ENCODE results near the gene AHCTF1. TPM values are rescaled to one million over a fixed set of nuclear protein-coding genes. Genes with fewer than 3 reads are reported as not detected.

Gene AHCTF1
- total RNA-seq, 1 experiment from 2014 or later, result 65.8 TPM

DNA sequence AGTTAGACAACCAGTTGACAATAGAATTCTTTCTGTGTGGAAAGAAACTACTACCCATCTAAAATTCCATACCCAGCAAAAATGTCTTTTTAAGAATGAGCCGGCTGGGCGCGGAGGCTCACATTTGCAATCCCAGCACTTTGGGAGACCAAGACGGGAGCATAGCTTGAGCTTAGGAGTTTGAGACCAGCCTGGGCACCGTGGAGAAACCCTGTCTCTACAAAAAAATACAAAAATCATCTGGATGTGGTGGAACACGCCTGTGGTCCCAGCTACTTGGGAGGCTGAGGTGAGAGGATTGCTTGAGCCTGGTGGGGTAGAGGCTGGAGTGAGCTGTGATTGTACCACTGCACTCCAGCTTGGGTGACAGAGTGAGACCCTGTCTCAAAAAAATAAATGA is 128.4 kb downstream of the AHCTF1 start:
- TF ChIP-seq, protein P1, sequence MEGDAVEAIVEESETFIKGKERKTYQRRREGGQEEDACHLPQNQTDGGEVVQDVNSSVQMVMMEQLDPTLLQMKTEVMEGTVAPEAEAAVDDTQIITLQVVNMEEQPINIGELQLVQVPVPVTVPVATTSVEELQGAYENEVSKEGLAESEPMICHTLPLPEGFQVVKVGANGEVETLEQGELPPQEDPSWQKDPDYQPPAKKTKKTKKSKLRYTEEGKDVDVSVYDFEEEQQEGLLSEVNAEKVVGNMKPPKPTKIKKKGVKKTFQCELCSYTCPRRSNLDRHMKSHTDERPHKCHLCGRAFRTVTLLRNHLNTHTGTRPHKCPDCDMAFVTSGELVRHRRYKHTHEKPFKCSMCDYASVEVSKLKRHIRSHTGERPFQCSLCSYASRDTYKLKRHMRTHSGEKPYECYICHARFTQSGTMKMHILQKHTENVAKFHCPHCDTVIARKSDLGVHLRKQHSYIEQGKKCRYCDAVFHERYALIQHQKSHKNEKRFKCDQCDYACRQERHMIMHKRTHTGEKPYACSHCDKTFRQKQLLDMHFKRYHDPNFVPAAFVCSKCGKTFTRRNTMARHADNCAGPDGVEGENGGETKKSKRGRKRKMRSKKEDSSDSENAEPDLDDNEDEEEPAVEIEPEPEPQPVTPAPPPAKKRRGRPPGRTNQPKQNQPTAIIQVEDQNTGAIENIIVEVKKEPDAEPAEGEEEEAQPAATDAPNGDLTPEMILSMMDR (conservative IDR thresholded peaks at IDR 0.05; ENCODE audit: low read depth, low read length), result no peak
- TF ChIP-seq EZH2 (IDR thresholded peaks at IDR 0.05; ENCODE audit: borderline replicate concordance, low read depth, low read length, poor library complexity, severe bottlenecking), result no peak
- H3K27ac ChIP-seq (ENCODE audit: low read depth, low read length, poor library complexity, severe bottlenecking), result no peak overlapping the region
- no peaks in the 10 kb centered on the region for H3K27me3 ChIP-seq (replicated peaks; ENCODE audit: insufficient read depth, low read depth, low read length, poor library complexity)
- intact Hi-C loops (cut with micrococcal nuclease; ENCODE audit: unreplicated experiment), result no loop called here
- no TSS peak for BruUV-seq (replicated peaks)
- H3K4me1 ChIP-seq (ENCODE audit: insufficient read depth, low read length, poor library complexity, severe bottlenecking), result no peaks in the 10 kb centered on the region
- ChIA-PET POLR2A (ENCODE audit: low non-redundant PET) (no interaction called here), CTCF (no interaction called here)
- DNase-seq (ENCODE audit: low spot score), result no peak
- H3K36me3 ChIP-seq (ENCODE audit: insufficient read depth, low read length, poor library complexity, severe bottlenecking), result no peaks in the 10 kb centered on the region
- H3K9me3 ChIP-seq (ENCODE audit: low read depth, low read length, poor library complexity, severe bottlenecking), result no peaks in the 10 kb centered on the region
- no peak overlapping the region for H3K4me3 ChIP-seq (ENCODE audit: low read depth, low read length, poor library complexity, severe bottlenecking)

DNA sequence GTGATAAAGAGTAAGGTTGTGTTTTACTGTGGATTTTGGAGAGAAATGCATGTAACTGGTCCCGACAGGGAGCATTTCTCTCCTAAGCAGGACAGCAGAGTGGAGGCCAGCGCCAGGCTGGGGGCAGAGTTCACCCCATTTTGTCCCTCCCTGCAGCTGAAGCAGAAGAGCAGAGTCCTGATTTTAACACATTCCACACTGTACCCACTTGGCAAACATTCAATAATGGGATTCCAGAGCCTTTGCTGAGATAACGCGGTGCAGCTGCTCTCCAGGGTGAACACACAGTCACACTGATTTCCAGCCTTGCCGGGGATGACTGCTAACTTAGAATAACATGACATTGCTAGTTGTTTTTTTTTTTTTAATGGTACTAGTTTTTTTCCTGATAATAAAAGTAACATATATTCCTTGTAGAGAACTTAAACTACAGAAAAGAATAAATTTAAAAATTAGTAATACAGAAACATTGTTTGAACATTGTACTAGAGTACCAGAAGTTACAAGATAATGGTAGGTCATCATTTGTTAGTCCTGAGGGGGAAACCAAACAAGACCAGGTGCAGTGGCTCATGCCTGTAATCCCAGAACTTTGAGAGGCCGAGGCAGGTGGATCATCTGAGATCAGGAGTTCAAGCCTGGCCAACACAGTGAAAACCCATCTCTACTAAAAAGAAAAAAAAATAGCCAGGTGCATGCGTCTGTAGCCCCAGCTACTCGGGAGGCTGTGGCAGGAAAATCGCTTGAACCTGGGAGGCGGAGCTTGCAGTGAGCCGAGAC is 130.3 kb downstream of the AHCTF1 start:
- no peak for TF ChIP-seq EZH2 (IDR thresholded peaks at IDR 0.05; ENCODE audit: borderline replicate concordance, low read depth, low read length, poor library complexity, severe bottlenecking)
- TF ChIP-seq, protein P1 (conservative IDR thresholded peaks at IDR 0.05; ENCODE audit: low read depth, low read length), result no peak
- no peak overlapping the region for H3K4me3 ChIP-seq (ENCODE audit: low read depth, low read length, poor library complexity, severe bottlenecking)
- H3K9me3 ChIP-seq (ENCODE audit: low read depth, low read length, poor library complexity, severe bottlenecking), result no peaks in the 10 kb centered on the region
- H3K36me3 ChIP-seq (ENCODE audit: insufficient read depth, low read length, poor library complexity, severe bottlenecking), result no peaks in the 10 kb centered on the region
- BruUV-seq (replicated peaks), result no TSS peak
- no peaks in the 10 kb centered on the region for H3K27me3 ChIP-seq (replicated peaks; ENCODE audit: insufficient read depth, low read depth, low read length, poor library complexity)
- H3K4me1 ChIP-seq (ENCODE audit: insufficient read depth, low read length, poor library complexity, severe bottlenecking), result no peaks in the 10 kb centered on the region
- no peak for DNase-seq (ENCODE audit: low spot score)
- CTCF ChIA-PET, result no interaction called here
- H3K27ac ChIP-seq (ENCODE audit: low read depth, low read length, poor library complexity, severe bottlenecking), result no peak overlapping the region
- POLR2A ChIA-PET (ENCODE audit: low non-redundant PET), result no interaction called here
- intact Hi-C loops (cut with micrococcal nuclease; ENCODE audit: unreplicated experiment), result no loop called here

DNA sequence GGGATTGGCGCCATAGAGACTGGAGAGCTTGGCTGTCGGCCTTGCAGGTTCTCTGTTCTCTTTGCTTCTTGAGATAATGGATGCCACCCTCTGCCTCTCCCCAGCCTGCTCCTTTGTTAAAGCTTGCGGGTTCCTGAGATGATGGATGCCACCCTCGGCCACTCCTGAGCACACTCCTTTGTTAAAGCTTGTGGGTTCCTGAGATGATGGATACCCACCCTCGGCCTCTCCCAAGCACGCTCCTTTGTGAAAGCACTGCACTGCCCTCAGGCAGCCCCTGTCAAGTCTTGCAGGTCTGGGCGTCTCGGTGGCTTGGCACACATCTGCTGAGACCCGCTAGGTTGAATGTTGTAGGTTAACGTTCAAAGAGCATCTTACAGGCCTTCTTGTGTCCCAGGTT is 131.0 kb downstream of the AHCTF1 start:
- H3K36me3 ChIP-seq (ENCODE audit: insufficient read depth, low read length, poor library complexity, severe bottlenecking), result no peaks in the 10 kb centered on the region
- H3K4me3 ChIP-seq (ENCODE audit: low read depth, low read length, poor library complexity, severe bottlenecking), result no peak overlapping the region
- H3K4me1 ChIP-seq (ENCODE audit: insufficient read depth, low read length, poor library complexity, severe bottlenecking), result no peaks in the 10 kb centered on the region
- ChIA-PET POLR2A (ENCODE audit: low non-redundant PET) (no interaction called here), CTCF (no interaction called here)
- H3K27me3 ChIP-seq (replicated peaks; ENCODE audit: insufficient read depth, low read depth, low read length, poor library complexity), result no peaks in the 10 kb centered on the region
- BruUV-seq (replicated peaks), result no TSS peak
- TF ChIP-seq, protein P1 (conservative IDR thresholded peaks at IDR 0.05; ENCODE audit: low read depth, low read length), result no peak
- TF ChIP-seq EZH2 (IDR thresholded peaks at IDR 0.05; ENCODE audit: borderline replicate concordance, low read depth, low read length, poor library complexity, severe bottlenecking), result no peak
- no peaks in the 10 kb centered on the region for H3K9me3 ChIP-seq (ENCODE audit: low read depth, low read length, poor library complexity, severe bottlenecking)
- no peak overlapping the region for H3K27ac ChIP-seq (ENCODE audit: low read depth, low read length, poor library complexity, severe bottlenecking)
- DNase-seq (ENCODE audit: low spot score), result no peak
- intact Hi-C loops (cut with micrococcal nuclease; ENCODE audit: unreplicated experiment), result no loop called here

Measured in A673 (cell line).